ENCODE data around the gene AKAP8L. TPM values are rescaled to one million over a fixed set of nuclear protein-coding genes. Genes with fewer than 3 reads are reported as not detected.

Gene AKAP8L
- total RNA-seq, 1 experiment from 2014 or later, result 106 TPM

DNA sequence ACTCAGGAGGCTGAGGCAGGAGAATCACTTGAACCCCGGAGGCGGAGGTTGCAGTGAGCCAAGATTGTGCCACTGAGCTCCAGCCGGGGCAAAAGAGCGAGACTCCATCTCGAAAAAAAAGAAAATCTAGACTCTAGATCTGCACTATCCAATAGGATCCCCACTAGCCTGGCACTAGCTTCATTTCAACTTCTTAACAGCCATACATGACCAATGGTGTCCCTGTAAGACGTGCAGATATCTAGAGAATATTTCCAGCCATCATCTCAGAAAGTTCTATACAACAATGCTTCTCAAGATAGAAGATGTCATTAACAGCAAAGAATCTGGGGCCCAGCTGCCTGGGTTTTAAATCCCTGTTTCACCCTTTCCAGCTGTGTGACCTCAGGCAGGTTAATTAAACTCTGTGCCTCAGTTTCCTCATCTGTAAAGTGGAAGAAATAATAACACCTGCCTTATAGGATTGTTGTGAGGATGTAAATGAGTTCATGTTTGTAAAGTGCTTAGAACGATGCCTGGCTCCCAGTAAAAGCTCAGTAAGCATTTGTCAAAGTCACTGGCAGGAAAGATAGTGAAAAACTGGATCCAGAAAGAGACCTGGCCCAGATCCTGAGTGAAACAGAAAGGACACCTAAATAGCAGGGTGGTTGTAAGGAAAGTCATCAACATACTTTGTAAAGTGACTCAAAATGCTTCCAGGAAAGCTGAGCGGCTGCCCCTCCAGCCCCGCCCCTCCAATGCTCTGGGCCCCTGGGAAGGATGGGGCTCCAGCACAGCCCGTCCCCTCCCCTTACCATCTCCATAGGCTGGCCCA is 17.4 kb upstream of the AKAP8L start:
- no peaks in the 10 kb centered on the region; a peak in 1 of 4 replicates for H3K36me3 ChIP-seq (ENCODE audit: control insufficient read depth in 1 of 2, insufficient read depth in 2 of 2, low read length in 2 of 2)
- H2AFZ ChIP-seq (ENCODE audit: low read depth, low read length, poor library complexity, severe bottlenecking), result no peak overlapping the region
- H3K4me2 ChIP-seq (ENCODE audit: low read length), result no peak overlapping the region
- BruUV-seq (replicated peaks), result no TSS peak
- intact Hi-C loops (cut with micrococcal nuclease), result no loop called here
- H4K20me1 ChIP-seq (ENCODE audit: insufficient read depth), result no peaks in the 10 kb centered on the region
- DNase-seq (ENCODE audit: low read depth, low spot score), result no peak
- no peak for ATAC-seq
- POLR2A ChIA-PET, result interaction anchor here (0.6 to 1.7 kb wide), 2 partner anchors 16 to 17 kb away, joined by 3 to 5 read pairs; partner anchors contain the start of gene AKAP8L
- CTCF ChIA-PET, result no interaction called here
- peaks cover 10% of the 10 kb centered on the region for H3K79me2 ChIP-seq (ENCODE audit: insufficient read depth, low read length)
- no peaks in the 10 kb centered on the region for H3K27me3 ChIP-seq (ENCODE audit: insufficient read depth, low read length)
- RAD21 ChIA-PET (ENCODE audit: low non-redundant PET in 1 of 2, low total read pairs in 2 of 2, uncharacterized antibody in 2 of 2, unreplicated experiment in 2 of 2), result no interaction called here
- H3K27ac ChIP-seq (ENCODE audit: low read depth, low read length), result no peak overlapping the region
- no peak overlapping the region for H3K4me3 ChIP-seq (replicated peaks in 1 of 2; ENCODE audit: low read depth in 1 of 2, low read length in 2 of 2)
- H3K9me3 ChIP-seq (ENCODE audit: control insufficient read depth in 1 of 2, insufficient read depth in 1 of 2, low read depth in 1 of 2, low read length in 2 of 2), result no peaks in the 10 kb centered on the region
- H3K4me1 ChIP-seq (ENCODE audit: control insufficient read depth in 1 of 2, insufficient read depth in 2 of 2, low read length in 2 of 2), result peaks cover 10 to 15% of the 10 kb centered on the region in 2 experiments
- no peaks in the 10 kb centered on the region for H3K9me2 ChIP-seq (ENCODE audit: insufficient read depth)
- TF ChIP-seq SP1 (IDR thresholded peaks at IDR 0.05; ENCODE audit: low read depth), result no peak
- no peak for TF ChIP-seq YY1 (IDR thresholded peaks at IDR 0.05; ENCODE audit: extremely low read depth, insufficient replicate concordance, low read depth, low read length)
- TF ChIP-seq, protein P1, sequence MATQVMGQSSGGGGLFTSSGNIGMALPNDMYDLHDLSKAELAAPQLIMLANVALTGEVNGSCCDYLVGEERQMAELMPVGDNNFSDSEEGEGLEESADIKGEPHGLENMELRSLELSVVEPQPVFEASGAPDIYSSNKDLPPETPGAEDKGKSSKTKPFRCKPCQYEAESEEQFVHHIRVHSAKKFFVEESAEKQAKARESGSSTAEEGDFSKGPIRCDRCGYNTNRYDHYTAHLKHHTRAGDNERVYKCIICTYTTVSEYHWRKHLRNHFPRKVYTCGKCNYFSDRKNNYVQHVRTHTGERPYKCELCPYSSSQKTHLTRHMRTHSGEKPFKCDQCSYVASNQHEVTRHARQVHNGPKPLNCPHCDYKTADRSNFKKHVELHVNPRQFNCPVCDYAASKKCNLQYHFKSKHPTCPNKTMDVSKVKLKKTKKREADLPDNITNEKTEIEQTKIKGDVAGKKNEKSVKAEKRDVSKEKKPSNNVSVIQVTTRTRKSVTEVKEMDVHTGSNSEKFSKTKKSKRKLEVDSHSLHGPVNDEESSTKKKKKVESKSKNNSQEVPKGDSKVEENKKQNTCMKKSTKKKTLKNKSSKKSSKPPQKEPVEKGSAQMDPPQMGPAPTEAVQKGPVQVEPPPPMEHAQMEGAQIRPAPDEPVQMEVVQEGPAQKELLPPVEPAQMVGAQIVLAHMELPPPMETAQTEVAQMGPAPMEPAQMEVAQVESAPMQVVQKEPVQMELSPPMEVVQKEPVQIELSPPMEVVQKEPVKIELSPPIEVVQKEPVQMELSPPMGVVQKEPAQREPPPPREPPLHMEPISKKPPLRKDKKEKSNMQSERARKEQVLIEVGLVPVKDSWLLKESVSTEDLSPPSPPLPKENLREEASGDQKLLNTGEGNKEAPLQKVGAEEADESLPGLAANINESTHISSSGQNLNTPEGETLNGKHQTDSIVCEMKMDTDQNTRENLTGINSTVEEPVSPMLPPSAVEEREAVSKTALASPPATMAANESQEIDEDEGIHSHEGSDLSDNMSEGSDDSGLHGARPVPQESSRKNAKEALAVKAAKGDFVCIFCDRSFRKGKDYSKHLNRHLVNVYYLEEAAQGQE (IDR thresholded peaks at IDR 0.05; ENCODE audit: low read depth), result no peak
- no peak for TF ChIP-seq CBX3 (IDR thresholded peaks at IDR 0.05; ENCODE audit: low read depth)
- no peak for TF ChIP-seq SIN3A (IDR thresholded peaks at IDR 0.05; ENCODE audit: low read depth)
- TF ChIP-seq CTCF (IDR thresholded peaks at IDR 0.05 in 2 of 3, conservative IDR thresholded peaks at IDR 0.05 in 1 of 3; ENCODE audit: borderline replicate concordance in 1 of 3, insufficient read depth in 1 of 3, low read depth in 2 of 3, low read length in 2 of 3), result no peak
- no peak for TF ChIP-seq SRF (IDR thresholded peaks at IDR 0.05; ENCODE audit: low read depth)
- TF ChIP-seq POLR2AphosphoS5 (IDR thresholded peaks at IDR 0.05; ENCODE audit: low read depth, low read length), result no peak
- no peak for TF ChIP-seq RAD21 (IDR thresholded peaks at IDR 0.05; ENCODE audit: low read depth)
- TF ChIP-seq ELF1 (IDR thresholded peaks at IDR 0.05; ENCODE audit: borderline replicate concordance, low read depth), result no peak
- no peak for TF ChIP-seq ZFX (IDR thresholded peaks at IDR 0.05)
- TF ChIP-seq EZH2 (IDR thresholded peaks at IDR 0.05), result no peak
- TF ChIP-seq MAX (IDR thresholded peaks at IDR 0.05), result no peak
- TF ChIP-seq, protein P2, sequence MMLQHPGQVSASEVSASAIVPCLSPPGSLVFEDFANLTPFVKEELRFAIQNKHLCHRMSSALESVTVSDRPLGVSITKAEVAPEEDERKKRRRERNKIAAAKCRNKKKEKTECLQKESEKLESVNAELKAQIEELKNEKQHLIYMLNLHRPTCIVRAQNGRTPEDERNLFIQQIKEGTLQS (IDR thresholded peaks at IDR 0.05), result no peak
- H3K9ac ChIP-seq (ENCODE audit: low read length), result no peak overlapping the region

Data from HCT116 (cell line).